Measurements from ENCODE around the gene ATP11C. TPM values are rescaled to one million over a fixed set of nuclear protein-coding genes. Genes with fewer than 3 reads are reported as not detected.

Gene ATP11C
- total RNA-seq, 2 donors from 2014 or later, result 23.2 to 28.3 TPM

DNA sequence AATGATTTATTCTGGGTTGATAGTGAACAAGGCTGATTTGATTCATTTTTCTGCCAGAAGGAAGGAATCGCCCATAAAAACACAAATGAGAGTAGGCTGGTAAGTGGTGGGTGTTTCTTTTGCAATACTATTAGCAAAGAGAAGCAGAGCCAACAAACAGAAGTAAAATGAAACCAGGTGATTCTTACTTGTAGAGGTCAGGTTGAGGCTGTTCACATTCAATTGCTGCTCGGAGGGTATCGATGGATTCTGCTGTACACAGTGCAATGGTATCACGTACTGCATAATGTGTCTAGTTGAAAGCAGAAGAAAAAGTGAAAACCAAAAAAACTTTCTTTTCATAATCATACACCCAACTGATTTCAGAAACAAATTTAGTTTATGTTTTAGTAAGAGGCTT lies 130.8 kb downstream of the ATP11C start:
- Histone ChIP-seq H3K4me1 (replicated peaks) (no peaks in the 10 kb centered on the region), H3K9me3 (no peaks in the 10 kb centered on the region), H3K27me3 (replicated peaks; ENCODE audit: insufficient read depth) (no peaks in the 10 kb centered on the region), H3K4me3 (no peak overlapping the region), H3K36me3 (no peaks in the 10 kb centered on the region), H3K27ac (no peak overlapping the region)
- 85% methylated on average over 4 of the region's 4 CpGs for WGBS
- TF ChIP-seq POLR2A (IDR thresholded peaks at IDR 0.05) (no peak), POLR2AphosphoS5 (IDR thresholded peaks at IDR 0.05) (no peak)
- TF ChIP-seq, protein P1, sequence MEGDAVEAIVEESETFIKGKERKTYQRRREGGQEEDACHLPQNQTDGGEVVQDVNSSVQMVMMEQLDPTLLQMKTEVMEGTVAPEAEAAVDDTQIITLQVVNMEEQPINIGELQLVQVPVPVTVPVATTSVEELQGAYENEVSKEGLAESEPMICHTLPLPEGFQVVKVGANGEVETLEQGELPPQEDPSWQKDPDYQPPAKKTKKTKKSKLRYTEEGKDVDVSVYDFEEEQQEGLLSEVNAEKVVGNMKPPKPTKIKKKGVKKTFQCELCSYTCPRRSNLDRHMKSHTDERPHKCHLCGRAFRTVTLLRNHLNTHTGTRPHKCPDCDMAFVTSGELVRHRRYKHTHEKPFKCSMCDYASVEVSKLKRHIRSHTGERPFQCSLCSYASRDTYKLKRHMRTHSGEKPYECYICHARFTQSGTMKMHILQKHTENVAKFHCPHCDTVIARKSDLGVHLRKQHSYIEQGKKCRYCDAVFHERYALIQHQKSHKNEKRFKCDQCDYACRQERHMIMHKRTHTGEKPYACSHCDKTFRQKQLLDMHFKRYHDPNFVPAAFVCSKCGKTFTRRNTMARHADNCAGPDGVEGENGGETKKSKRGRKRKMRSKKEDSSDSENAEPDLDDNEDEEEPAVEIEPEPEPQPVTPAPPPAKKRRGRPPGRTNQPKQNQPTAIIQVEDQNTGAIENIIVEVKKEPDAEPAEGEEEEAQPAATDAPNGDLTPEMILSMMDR (IDR thresholded peaks at IDR 0.05), result no peak
- DNase-seq (ENCODE audit: low spot score), result no peak
- intact Hi-C loops (cut with DNase I), result no loop called here

DNA sequence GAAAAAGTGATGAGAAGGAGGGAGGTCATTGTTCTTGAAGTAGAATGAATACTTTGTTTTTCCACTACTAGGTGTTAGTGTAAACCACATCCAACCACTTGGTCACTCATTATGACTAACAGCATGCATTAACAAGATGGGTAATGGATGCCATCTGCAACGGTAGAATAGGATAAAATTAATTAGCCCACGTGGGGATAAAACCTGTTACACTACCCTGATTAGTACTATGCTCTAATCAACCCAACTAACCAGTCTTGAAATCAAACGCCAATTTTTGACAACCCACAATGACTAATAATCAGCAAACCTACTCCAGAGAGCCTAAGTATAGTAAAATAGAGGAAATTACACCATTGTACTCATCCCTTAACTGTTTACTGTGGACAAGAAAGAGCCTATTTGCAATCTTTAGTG lies 131.4 kb downstream of the ATP11C start:
- 78% methylated on average over 3 of the region's 3 CpGs for WGBS
- Histone ChIP-seq H3K36me3 (no peaks in the 10 kb centered on the region), H3K4me1 (replicated peaks) (no peaks in the 10 kb centered on the region), H3K27me3 (replicated peaks; ENCODE audit: insufficient read depth) (no peaks in the 10 kb centered on the region), H3K9me3 (no peaks in the 10 kb centered on the region), H3K4me3 (no peak overlapping the region), H3K27ac (no peak overlapping the region)
- no peak for DNase-seq (ENCODE audit: low spot score)
- intact Hi-C loops (cut with DNase I), result no loop called here
- TF ChIP-seq, protein P1 (IDR thresholded peaks at IDR 0.05), result no peak
- no peak for TF ChIP-seq POLR2A (IDR thresholded peaks at IDR 0.05)
- no peak for TF ChIP-seq POLR2AphosphoS5 (IDR thresholded peaks at IDR 0.05)

DNA sequence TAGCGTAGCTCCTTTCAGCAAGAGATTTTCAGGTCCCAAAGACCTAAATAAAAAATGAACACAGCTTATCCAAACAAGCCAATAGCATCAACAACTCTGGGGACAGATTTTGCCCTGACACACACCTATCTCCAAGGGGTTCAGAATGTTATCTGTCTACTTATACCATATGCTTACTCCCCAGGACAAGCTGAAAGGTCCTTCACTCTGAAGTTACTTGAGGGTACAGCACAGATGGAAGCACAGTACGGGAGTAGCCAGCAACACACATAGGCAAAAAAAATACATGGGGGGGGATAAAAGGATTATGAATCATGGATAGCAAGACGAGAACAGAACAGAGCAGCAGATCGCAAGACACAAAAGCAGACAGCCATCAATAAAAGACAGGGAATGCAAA lies 134.2 kb downstream of the ATP11C start:
- Histone ChIP-seq H3K4me1 (replicated peaks) (no peaks in the 10 kb centered on the region), H3K36me3 (no peaks in the 10 kb centered on the region), H3K27me3 (replicated peaks; ENCODE audit: insufficient read depth) (no peaks in the 10 kb centered on the region), H3K27ac (no peak overlapping the region), H3K9me3 (no peaks in the 10 kb centered on the region), H3K4me3 (no peak overlapping the region)
- intact Hi-C loops (cut with DNase I), result no loop called here
- no peak for TF ChIP-seq POLR2A (IDR thresholded peaks at IDR 0.05)
- no peak for TF ChIP-seq POLR2AphosphoS5 (IDR thresholded peaks at IDR 0.05)
- TF ChIP-seq, protein P1 (IDR thresholded peaks at IDR 0.05), result no peak
- 90% methylated on average over 4 of the region's 4 CpGs for WGBS
- DNase-seq (ENCODE audit: low spot score), result no peak

GRCh38 chrX:139795196-139795595 lies 137.7 kb downstream of the ATP11C start:
- Histone ChIP-seq H3K36me3 (no peaks in the 10 kb centered on the region), H3K27ac (no peak overlapping the region), H3K4me1 (replicated peaks) (no peaks in the 10 kb centered on the region), H3K27me3 (replicated peaks; ENCODE audit: insufficient read depth) (no peaks in the 10 kb centered on the region), H3K4me3 (no peak overlapping the region), H3K9me3 (no peaks in the 10 kb centered on the region)
- TF ChIP-seq, protein P1 (IDR thresholded peaks at IDR 0.05), result no peak
- no peak for DNase-seq (ENCODE audit: low spot score)
- WGBS, result 100% methylated on average over 1 of the region's 1 CpG
- intact Hi-C loops (cut with DNase I), result no loop called here

- TF ChIP-seq POLR2A (IDR thresholded peaks at IDR 0.05), result no peak
- TF ChIP-seq, protein P1 (IDR thresholded peaks at IDR 0.05), result no peak
- no peak for TF ChIP-seq POLR2AphosphoS5 (IDR thresholded peaks at IDR 0.05)
- no peaks in the 10 kb centered on the region for H3K27me3 ChIP-seq (replicated peaks; ENCODE audit: insufficient read depth)
- H3K9me3 ChIP-seq, result no peaks in the 10 kb centered on the region
- no peak overlapping the region for H3K27ac ChIP-seq
- WGBS, result 97% methylated on average over 2 of the region's 2 CpGs
- H3K4me1 ChIP-seq (replicated peaks), result no peaks in the 10 kb centered on the region
- no peak overlapping the region for H3K4me3 ChIP-seq
- H3K36me3 ChIP-seq, result no peaks in the 10 kb centered on the region
- no peak for DNase-seq (ENCODE audit: low spot score)
- intact Hi-C loops (cut with DNase I), result no loop called here
Observed at GRCh38 chrX:139787601-139788000, 145.3 kb downstream of the ATP11C start.
